Endothelial cell of umbilical vein (primary cell): ENCODE measurements around the gene INTS12. TPM values are rescaled to one million over a fixed set of nuclear protein-coding genes. Genes with fewer than 3 reads are reported as not detected.

ENCODE experiments used
- BruUV-seq: library from RNA; stranded (reverse); fragments of 400-500 nt; replicated peaks from 2 replicates; lab custom pipeline; 2021; lab: Mats Ljungman, UMichigan
- CTCF ChIA-PET: fragments of 300-600, 350-600 bp; sonication (Branson Sonifier 250); formaldehyde crosslinking; loops from one replicate; lab custom pipeline; 2021; ENCODE audit warnings: antibody characterized with exemption, inconsistent platforms; lab: Charles Lee
- POLR2A ChIA-PET: fragments of 300-600, 350-600 bp; sonication (Branson Sonifier 250); formaldehyde crosslinking; loops from one replicate; lab custom pipeline; 2021; ENCODE audit warnings: antibody characterized with exemption, inconsistent platforms; lab: Charles Lee
- DNase-seq: peaks from one replicate; pipeline ENCODE4 v3.0.0-alpha.2; 2011; ENCODE audit warnings: low read depth, low spot score
- FAIRE-seq: peaks from 2 replicates; lab custom pipeline; 2011; peaks lifted over from hg19 to GRCh38; lab: Jason Lieb, UNC
- H2AFZ ChIP-seq: 2 replicates; pipeline ENCODE4 v1.6.0; 2012; ENCODE audit warnings: low read depth, low read length, control low read depth, inconsistent platforms
- H3K27ac ChIP-seq: 2 replicates; pipeline ENCODE4 v1.5.1; 2011; ENCODE audit warnings: low read depth, mild to moderate bottlenecking, control low read depth, low read length, moderate library complexity; ENCODE audit not compliant: insufficient read depth
- H3K27me3 ChIP-seq, 2 experiments: 2 replicates each; pipeline versions ENCODE4 v1.6.0 to v1.6.1; 2011; ENCODE audit warnings: low read length in 2 of 2, mixed read lengths in 1 of 2; ENCODE audit not compliant: control insufficient read depth in 2 of 2, insufficient read depth in 2 of 2
- H3K36me3 ChIP-seq, 2 experiments: 2 replicates in 1 of 2; 3 replicates in 1 of 2; pipeline ENCODE4 v1.5.1; 2011; ENCODE audit warnings: low read length in 2 of 2, mild to moderate bottlenecking in 1 of 2, moderate library complexity in 1 of 2; ENCODE audit not compliant: control insufficient read depth in 2 of 2, insufficient read depth in 2 of 2; ENCODE audit errors: extremely low read depth in 1 of 2
- H3K4me1 ChIP-seq: 3 replicates; pipeline ENCODE4 v1.5.1; 2011; ENCODE audit warnings: mild to moderate bottlenecking, low read length; ENCODE audit not compliant: control insufficient read depth, insufficient read depth; ENCODE audit errors: extremely low read depth
- H3K4me2 ChIP-seq: 2 replicates; pipeline ENCODE4 v1.6.1; 2011; ENCODE audit warnings: low read length, control low read depth, mixed read lengths; ENCODE audit not compliant: insufficient read depth
- H3K4me3 ChIP-seq, 3 experiments: fragments of 200-600 bp in 1 of 3; sonication (generic), shearing (Covaris generic) in 1 of 3; replicated peaks in 1 of 3; 2 replicates each; pipeline ENCODE4 v1.5.1; 2011 to 2016; ENCODE audit warnings: control low read depth in 3 of 3, low read length in 3 of 3, mild to moderate bottlenecking in 2 of 3, inconsistent platforms in 1 of 3, low read depth in 1 of 3, moderate library complexity in 1 of 3; ENCODE audit not compliant: insufficient read depth in 1 of 3
- H3K79me2 ChIP-seq: 2 replicates; pipeline ENCODE4 v1.6.0; 2012; ENCODE audit warnings: low read length, inconsistent platforms; ENCODE audit not compliant: control insufficient read depth, insufficient read depth
- H3K9ac ChIP-seq: replicated peaks from 2 replicates; pipeline ENCODE3; 2011; ENCODE audit warnings: low read length, control low read depth; ENCODE audit not compliant: insufficient read depth; ENCODE audit errors: extremely low read depth
- H3K9me1 ChIP-seq: replicated peaks from 3 replicates; pipeline ENCODE4 v1.6.0; 2011; ENCODE audit warnings: mild to moderate bottlenecking, low read length; ENCODE audit not compliant: control insufficient read depth, insufficient read depth; ENCODE audit errors: extremely low read depth
- H3K9me3 ChIP-seq: replicated peaks from 2 replicates; pipeline ENCODE4 v1.5.1; 2012; ENCODE audit warnings: low read length, inconsistent platforms; ENCODE audit not compliant: control insufficient read depth, insufficient read depth
- H4K20me1 ChIP-seq: replicated peaks from 2 replicates; pipeline ENCODE3; 2011; ENCODE audit warnings: mild to moderate bottlenecking, low read length; ENCODE audit not compliant: control insufficient read depth, insufficient read depth; ENCODE audit errors: extremely low read depth
- EZH2 ChIP-seq: IDR thresholded peaks from 2 replicates; pipeline ENCODE4 v1.6.1; 2012; ENCODE audit warnings: borderline replicate concordance, low read depth, mild to moderate bottlenecking, moderate library complexity, low read length, inconsistent platforms; ENCODE audit not compliant: severe bottlenecking
- FOS ChIP-seq: IDR thresholded peaks from 2 replicates; pipeline ENCODE4 v1.6.1; 2011; ENCODE audit warnings: mild to moderate bottlenecking, low read length, moderate library complexity, borderline replicate concordance; ENCODE audit not compliant: insufficient read depth
- GATA2 ChIP-seq: IDR thresholded peaks from 2 replicates; pipeline ENCODE4 v1.7.0; 2011; ENCODE audit warnings: low read depth, mild to moderate bottlenecking, moderate library complexity, mixed read lengths, low read length; ENCODE audit not compliant: insufficient read length, insufficient read depth
- JUN ChIP-seq: IDR thresholded peaks from 2 replicates; pipeline ENCODE4 v1.6.1; 2011; ENCODE audit warnings: borderline replicate concordance, low read depth; ENCODE audit not compliant: insufficient read length, insufficient read depth
- MYC ChIP-seq: IDR thresholded peaks from one replicate; pipeline ENCODE4 v1.6.1; 2011; ENCODE audit warnings: mild to moderate bottlenecking, low read depth, low read length
- POLR2A ChIP-seq: IDR thresholded peaks from 2 replicates; pipeline ENCODE4 v1.6.1; 2012; ENCODE audit warnings: low read depth, mild to moderate bottlenecking, control low read depth, low read length
- POLR2AphosphoS5 ChIP-seq: IDR thresholded peaks from 2 replicates; pipeline ENCODE4 v1.6.1; 2012; ENCODE audit warnings: low read depth, mild to moderate bottlenecking, control low read depth, low read length, moderate library complexity; ENCODE audit not compliant: insufficient read depth
- dilution Hi-C: fragments of 300-500 bp; cut with MboI; formaldehyde crosslinking; loops from one replicate; pipeline ENCODE4 v1.15.0; 2019; ENCODE audit warnings: low sequenced_read_pairs; ENCODE audit not compliant: extremely low pct_ligation_motif_present
- intact Hi-C: fragments of 100-400 bp; cut with micrococcal nuclease; formaldehyde crosslinking; loops from one replicate; pipeline ENCODE4 v1.10.0; 2022
- polyA plus RNA-seq, 4 experiments: library from polyadenylated mRNA; depleted of rRNA in 3 of 4; stranded (reverse) in 3 of 4; unstranded in 1 of 4; fragments of >200 nt; gene quantifications; 2 replicates each; pipeline versions ENCODE4 v1.2.1 to v1.2.3, GENCODE V29; 2011 to 2012; ENCODE audit warnings: missing spikeins in 1 of 4
- total RNA-seq: library from RNA; stranded (reverse); gene quantifications from 2 replicates; pipeline ENCODE4 v1.2.3, GENCODE V29; 2021
- TF ChIP-seq, protein P1 (sequence below): IDR thresholded peaks from 2 replicates; pipeline ENCODE4 v1.6.1; 2011; ENCODE audit not compliant: insufficient read depth, insufficient read length
- TF ChIP-seq, protein P2 (sequence below), 2 donors: IDR thresholded peaks; 1 replicate in 1 of 2; 2 replicates in 1 of 2; pipeline ENCODE4 v1.5.1; 2011; ENCODE audit warnings: low read length in 2 of 2, mild to moderate bottlenecking in 2 of 2, moderate library complexity in 2 of 2, control low read depth in 1 of 2, inconsistent platforms in 1 of 2, low read depth in 1 of 2; ENCODE audit not compliant: insufficient read depth in 1 of 2; ENCODE audit errors: extremely low read depth in 1 of 2

The INTS12 gene
- total and polyA plus RNA-seq, 2 donors (not counting 3 experiments of a cell fraction or from before 2014, with no cell fraction given): 19.7 to 20.9 TPM

DNA sequence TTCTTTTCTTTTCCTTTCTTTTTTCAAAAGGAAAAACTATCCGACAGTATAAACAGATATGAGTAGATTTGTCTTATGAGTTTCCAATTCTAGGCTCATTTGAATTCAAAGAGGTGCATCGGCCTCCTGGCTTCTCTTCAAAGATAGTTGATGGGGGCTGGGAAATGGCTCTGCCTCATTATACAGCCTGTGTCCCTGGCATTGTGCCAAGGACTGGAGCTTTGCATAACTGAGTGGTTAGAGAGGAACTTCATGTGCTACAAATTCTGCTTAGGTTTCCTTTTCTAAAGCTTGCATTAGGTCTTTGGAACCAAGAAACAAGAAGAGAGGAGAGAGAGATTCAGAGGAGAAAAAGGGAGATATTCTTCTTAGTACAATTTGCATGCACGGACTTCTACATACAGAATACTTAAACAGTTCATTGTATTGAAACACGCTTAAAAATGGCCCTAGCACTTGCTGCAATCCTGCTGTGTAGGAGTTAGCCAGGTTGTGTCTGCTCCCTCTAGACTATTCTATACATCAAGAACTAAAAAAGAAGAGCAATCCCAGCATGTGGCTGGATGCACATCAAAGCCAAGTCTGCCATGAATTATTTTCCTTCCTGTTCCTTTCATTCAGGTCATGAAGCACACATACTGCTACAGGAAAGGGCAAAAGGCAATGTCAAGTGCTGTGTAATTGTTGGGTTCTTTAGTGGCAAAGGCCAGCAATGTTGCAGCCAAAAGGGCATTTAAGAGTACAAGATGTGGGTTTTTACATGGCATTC, 70.9 kb downstream of the INTS12 start:
- Histone ChIP-seq H3K27me3 (no peaks in the 10 kb centered on the region), H4K20me1 (no peaks in the 10 kb centered on the region), H3K9ac (no peak overlapping the region), H3K4me2 (no peak overlapping the region), H3K27ac (no peak overlapping the region), H3K9me3 (no peaks in the 10 kb centered on the region), H2AFZ (no peak overlapping the region), H3K4me1 (no peaks in the 10 kb centered on the region), H3K36me3 (no peaks in the 10 kb centered on the region), H3K4me3 (no peak overlapping the region), H3K9me1 (no peaks in the 10 kb centered on the region), H3K79me2 (no peaks in the 10 kb centered on the region)
- FAIRE-seq (no peak), DNase-seq (peak; percentile 9)
- POLR2A ChIA-PET: no interaction called here
- intact Hi-C loops: no loop called here
- no TSS peak for BruUV-seq
- CTCF ChIA-PET: no interaction called here
- dilution Hi-C loops: no loop called here
- no peak for TF ChIP-seq JUN

DNA sequence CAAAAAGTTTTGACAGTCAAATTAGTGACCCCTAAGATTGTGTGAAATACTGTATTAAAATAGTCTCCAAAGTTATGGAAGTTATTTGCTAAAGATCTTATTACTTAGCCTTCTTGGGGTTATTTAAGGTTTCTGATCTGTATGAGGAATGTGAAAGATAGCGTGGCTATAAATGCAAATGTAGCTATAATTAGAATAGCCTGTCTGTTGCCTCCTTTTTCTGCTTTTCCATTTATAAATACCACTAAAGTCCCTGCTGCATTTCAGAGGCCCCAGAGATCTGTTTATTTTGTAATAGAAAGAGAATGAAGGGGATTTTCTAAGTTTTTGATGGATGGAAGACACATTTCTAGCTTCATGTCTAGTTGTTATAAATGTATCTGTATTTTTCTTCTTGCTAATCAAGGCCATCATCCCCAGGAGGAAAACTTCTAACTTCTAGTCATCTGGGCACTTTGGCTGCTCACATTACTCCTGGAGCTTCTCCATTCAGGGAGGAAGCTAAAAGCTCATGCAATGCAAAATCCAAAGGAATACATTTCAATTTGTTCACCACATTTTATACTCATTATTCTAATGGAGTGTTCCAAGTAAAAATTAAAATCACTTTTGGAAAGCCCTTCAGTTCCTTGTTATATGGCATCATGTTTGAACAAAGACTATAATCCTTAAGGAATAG, 73.9 kb downstream of the INTS12 start:
- H2AFZ ChIP-seq: no peak overlapping the region
- intact Hi-C loops (no loop called here), dilution Hi-C loops (no loop called here)
- no peaks in the 10 kb centered on the region for H4K20me1 ChIP-seq
- H3K79me2 ChIP-seq: no peaks in the 10 kb centered on the region
- H3K9me1 ChIP-seq: no peaks in the 10 kb centered on the region
- no peak for TF ChIP-seq EZH2
- no peak for TF ChIP-seq MYC
- TF ChIP-seq GATA2: no peak
- TF ChIP-seq, protein P1, sequence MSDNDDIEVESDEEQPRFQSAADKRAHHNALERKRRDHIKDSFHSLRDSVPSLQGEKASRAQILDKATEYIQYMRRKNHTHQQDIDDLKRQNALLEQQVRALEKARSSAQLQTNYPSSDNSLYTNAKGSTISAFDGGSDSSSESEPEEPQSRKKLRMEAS: no peak
- no peak for TF ChIP-seq POLR2A
- no peak for TF ChIP-seq JUN
- TF ChIP-seq POLR2AphosphoS5: no peak
- TF ChIP-seq, protein P2, sequence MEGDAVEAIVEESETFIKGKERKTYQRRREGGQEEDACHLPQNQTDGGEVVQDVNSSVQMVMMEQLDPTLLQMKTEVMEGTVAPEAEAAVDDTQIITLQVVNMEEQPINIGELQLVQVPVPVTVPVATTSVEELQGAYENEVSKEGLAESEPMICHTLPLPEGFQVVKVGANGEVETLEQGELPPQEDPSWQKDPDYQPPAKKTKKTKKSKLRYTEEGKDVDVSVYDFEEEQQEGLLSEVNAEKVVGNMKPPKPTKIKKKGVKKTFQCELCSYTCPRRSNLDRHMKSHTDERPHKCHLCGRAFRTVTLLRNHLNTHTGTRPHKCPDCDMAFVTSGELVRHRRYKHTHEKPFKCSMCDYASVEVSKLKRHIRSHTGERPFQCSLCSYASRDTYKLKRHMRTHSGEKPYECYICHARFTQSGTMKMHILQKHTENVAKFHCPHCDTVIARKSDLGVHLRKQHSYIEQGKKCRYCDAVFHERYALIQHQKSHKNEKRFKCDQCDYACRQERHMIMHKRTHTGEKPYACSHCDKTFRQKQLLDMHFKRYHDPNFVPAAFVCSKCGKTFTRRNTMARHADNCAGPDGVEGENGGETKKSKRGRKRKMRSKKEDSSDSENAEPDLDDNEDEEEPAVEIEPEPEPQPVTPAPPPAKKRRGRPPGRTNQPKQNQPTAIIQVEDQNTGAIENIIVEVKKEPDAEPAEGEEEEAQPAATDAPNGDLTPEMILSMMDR (IDR thresholded peaks at IDR 0.05; ENCODE audit: extremely low read depth in 1 of 2, insufficient read depth in 1 of 2, low read depth in 1 of 2, low read length in 2 of 2): no peak
- no peak for TF ChIP-seq FOS
- no peak overlapping the region for H3K27ac ChIP-seq
- no peak overlapping the region for H3K4me3 ChIP-seq
- FAIRE-seq: no peak
- H3K36me3 ChIP-seq: no peaks in the 10 kb centered on the region
- H3K9me3 ChIP-seq: no peaks in the 10 kb centered on the region
- H3K27me3 ChIP-seq: no peaks in the 10 kb centered on the region
- no peaks in the 10 kb centered on the region for H3K4me1 ChIP-seq
- H3K9ac ChIP-seq: no peak overlapping the region
- ChIA-PET POLR2A (no interaction called here), CTCF (no interaction called here)
- no peak for DNase-seq
- no peak overlapping the region for H3K4me2 ChIP-seq
- BruUV-seq: no TSS peak
